Measurements from ENCODE around the gene OR6X1. TPM values are rescaled to one million over a fixed set of nuclear protein-coding genes. Genes with fewer than 3 reads are reported as not detected.

The OR6X1 gene
- total and polyA plus RNA-seq, 2 experiments from 2014 or later: not detected

DNA sequence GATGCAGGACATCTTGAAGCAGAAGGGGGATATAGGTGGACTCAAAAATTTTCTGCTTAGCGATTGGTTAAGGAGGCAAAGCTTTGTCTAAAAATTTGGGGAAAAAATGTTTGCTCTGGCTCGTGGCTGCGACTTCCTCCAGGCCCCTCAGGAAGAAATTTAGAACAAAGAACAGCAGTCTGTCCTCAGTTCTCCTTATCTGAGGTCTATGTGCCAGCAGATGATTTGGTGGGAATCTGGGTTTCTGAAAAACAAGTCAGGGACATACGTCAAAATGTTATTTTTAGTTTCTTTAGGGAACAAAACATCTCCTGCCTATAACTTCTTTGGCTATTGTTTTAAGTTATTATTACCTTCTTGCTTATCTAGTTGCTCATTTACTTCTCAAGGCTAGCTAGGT, 43.8 kb upstream of the OR6X1 start:
- Histone ChIP-seq H3K9me2 (ENCODE audit: insufficient read depth) (no peaks in the 10 kb centered on the region), H3K79me2 (replicated peaks; ENCODE audit: insufficient read depth) (no peaks in the 10 kb centered on the region), H3K4me3 (no peak overlapping the region), H3F3A (replicated peaks; ENCODE audit: low read depth) (no peaks in the 10 kb centered on the region), H3K4me1 (ENCODE audit: insufficient read depth) (peaks cover 7% of the 10 kb centered on the region), H2AFZ (peak overlapping the region; percentile 97), H3K27me3 (ENCODE audit: insufficient read depth) (no peaks in the 10 kb centered on the region), H4K20me1 (replicated peaks; ENCODE audit: insufficient read depth) (no peaks in the 10 kb centered on the region), H3K36me3 (ENCODE audit: insufficient read depth) (peaks cover 2% of the 10 kb centered on the region; the same call in 1 of the 2 replicates), H3K27ac (ENCODE audit: low read depth) (no peak overlapping the region), H3K4me2 (no peak overlapping the region)
- DNase-seq (ENCODE audit: low spot score): no peak
- TF ChIP-seq JUNB (IDR thresholded peaks at IDR 0.05; ENCODE audit: unreplicated experiment): no peak
- TF ChIP-seq STAT1 (IDR thresholded peaks at IDR 0.05; ENCODE audit: unreplicated experiment): no peak
- no peak for TF ChIP-seq ZNF462 (CRISPR knock-in tag; IDR thresholded peaks at IDR 0.05)
- TF ChIP-seq EZH2phosphoT487 (IDR thresholded peaks at IDR 0.05; ENCODE audit: unreplicated experiment): no peak
- TF ChIP-seq, protein P1, sequence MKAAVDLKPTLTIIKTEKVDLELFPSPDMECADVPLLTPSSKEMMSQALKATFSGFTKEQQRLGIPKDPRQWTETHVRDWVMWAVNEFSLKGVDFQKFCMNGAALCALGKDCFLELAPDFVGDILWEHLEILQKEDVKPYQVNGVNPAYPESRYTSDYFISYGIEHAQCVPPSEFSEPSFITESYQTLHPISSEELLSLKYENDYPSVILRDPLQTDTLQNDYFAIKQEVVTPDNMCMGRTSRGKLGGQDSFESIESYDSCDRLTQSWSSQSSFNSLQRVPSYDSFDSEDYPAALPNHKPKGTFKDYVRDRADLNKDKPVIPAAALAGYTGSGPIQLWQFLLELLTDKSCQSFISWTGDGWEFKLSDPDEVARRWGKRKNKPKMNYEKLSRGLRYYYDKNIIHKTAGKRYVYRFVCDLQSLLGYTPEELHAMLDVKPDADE (IDR thresholded peaks at IDR 0.05): no peak
- no peak for TF ChIP-seq EZH2 (IDR thresholded peaks at IDR 0.05; ENCODE audit: low read depth, unreplicated experiment)
- no peak for TF ChIP-seq NANOG (IDR thresholded peaks at IDR 0.05; ENCODE audit: borderline replicate concordance)
- TF ChIP-seq POLR2AphosphoS5 (IDR thresholded peaks at IDR 0.05; ENCODE audit: low read depth): no peak
- no peak for TF ChIP-seq ZNF114 (CRISPR knock-in tag; IDR thresholded peaks at IDR 0.05)
- TF ChIP-seq ZNF331 (CRISPR knock-in tag; IDR thresholded peaks at IDR 0.05; ENCODE audit: low read depth): no peak
- peaks cover 22% of the 10 kb centered on the region; the same call in 2 of the 3 replicates for H3K36me3 Mint-ChIP-seq (ENCODE audit: low read depth)
- no peak overlapping the region for H3K27ac Mint-ChIP-seq
- no peak for ATAC-seq
- H3K27me3 Mint-ChIP-seq (ENCODE audit: insufficient read depth, low read depth, poor library complexity): no peaks in the 10 kb centered on the region
- H3K4me3 Mint-ChIP-seq: no peak overlapping the region
- peaks cover 19% of the 10 kb centered on the region for H3K9me3 Mint-ChIP-seq
- H3K4me1 Mint-ChIP-seq: peaks cover 6% of the 10 kb centered on the region; the same call in 2 of the 3 replicates

Data from GM23338 (cell line).